CD4-positive, alpha-beta T cell treated with Interferon gamma for 1 hour (primary cell): ENCODE results near the gene TTLL9.

Experiments used
- DNase-seq: peaks from one replicate; pipeline ENCODE4 v3.0.0-alpha.2; 2020

The TTLL9 gene

DNA sequence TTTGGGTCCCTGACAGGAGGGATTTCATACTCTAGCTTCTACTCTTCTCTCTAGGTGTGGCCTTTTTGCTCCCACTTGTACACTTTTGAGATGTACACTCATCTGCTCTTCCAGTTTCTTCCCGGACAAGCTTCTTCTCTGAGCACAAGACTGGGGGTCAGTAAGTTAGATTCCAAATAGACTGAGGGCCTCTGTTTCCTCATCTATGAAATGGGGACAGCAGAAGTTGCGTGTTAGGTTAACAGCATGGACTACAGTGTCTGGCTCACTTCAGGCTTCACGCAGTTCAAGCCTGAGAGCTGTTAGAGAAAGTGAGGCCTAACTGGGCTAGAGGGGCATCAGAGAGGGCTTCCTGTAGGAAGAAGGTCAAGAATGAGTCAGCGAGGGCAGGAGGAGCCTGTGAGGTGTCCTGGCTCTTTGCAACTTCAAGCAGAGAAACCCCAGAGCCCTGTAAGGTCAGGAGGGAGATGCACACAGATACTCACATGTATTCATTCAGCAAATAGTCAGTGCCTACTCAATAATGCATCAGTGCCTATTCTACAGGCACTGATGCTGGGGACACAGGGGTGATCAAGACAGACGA lies 118.1 kb downstream of the TTLL9 start:
- no peak for DNase-seq

DNA sequence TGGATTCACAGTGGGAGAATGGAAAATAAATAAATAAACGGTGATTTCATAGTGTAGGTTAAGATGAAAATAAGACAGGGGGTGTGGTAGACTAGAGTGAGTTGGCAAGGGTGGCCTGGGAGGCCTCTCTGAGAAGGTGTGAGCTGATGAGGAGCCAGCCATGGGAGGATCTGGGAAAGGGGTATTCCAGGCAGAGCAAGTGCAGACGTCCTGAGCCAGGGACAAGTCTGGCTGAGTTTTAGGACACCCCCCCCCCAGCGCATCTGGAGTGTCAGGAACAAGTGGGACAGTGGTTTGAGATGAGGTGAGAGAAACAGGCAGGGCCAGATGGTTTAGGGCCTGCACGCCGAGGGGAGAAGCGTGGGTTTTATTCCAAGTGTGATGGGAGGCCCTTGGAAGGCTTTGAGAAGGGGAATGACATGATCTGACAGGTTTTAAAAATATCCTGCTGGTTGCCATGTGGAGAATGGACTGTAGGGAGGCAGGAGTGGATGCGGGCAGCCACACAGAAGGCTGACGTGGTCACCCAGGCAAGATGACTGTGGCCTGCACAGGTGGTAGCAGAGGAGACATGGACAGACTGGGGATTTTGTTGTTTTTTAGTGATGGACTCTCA lies 118.7 kb downstream of the TTLL9 start:
- no peak for DNase-seq

DNA sequence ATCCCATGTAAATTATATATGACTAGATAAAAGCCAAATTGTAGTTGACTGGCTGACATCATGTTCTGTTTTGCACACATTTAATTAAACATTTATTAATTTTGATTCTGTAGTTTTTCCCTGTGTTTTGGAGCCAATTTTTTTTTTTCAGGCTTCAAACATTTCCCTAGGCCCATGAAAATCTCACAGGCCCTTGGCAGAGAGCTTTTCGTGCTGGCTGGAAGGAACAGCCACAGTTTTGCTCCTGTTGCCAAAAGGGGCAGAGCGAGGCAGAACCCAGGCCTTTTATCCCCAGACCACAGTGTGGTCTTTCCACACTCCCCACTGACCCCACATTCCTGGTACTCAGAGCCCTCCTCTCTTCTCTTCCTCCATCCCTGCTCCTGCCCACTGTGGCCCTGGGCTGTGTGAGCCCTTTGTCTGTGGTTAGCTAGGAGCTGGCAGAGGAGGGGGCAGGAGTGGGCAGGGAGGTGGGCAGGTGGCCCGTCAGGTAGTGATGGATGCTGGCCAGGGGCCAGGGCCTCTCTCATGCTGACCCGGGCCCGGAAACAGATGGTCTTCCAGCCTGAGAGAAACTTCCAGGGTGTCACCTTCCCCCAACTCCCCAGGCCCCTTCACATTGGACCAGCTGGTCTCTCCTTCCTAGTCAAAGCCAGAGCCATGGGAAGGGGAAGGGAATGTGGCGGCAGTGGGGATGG lies 120.4 kb downstream of the TTLL9 start:
- DNase-seq, result no peak

DNA sequence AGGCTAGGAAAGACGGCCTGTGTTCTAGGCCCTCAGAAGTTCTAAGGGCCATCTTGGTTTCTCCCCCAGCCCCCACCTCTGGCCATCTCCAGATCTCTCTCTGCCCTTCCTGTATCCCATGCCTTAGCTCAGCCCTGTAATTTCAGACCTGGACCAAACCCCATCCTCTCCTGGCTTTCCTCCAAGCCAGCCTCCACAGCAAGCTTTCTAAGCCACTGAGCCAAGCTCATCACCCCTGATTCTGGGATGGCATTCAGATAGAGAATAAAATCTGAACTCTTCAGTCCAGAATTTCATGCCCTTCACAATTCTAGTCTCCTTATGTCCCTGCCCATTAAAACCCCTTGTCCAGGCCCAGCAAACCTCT lies 120.9 kb downstream of the TTLL9 start:
- DNase-seq, result no peak

DNA sequence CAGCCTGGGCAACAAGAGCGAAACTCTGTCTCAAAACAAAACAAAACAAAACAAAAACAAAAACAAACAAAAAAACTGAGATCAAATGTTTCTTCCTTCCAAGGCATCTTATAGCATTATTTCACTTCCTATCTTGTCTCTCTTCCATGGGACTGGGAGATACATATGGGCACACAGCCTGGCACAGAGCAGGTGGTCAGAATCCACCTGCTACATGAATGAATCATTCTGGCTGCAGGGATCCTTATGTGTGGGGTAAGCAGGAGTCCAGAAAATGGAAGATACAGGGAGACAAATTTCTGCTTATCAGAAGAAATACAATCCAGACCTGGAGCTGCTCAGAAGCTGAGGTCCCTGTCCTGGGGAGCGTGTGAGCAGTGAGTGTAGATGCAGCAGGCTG lies 121.7 kb downstream of the TTLL9 start:
- no peak for DNase-seq
